ENCODE data around the gene YDJC. TPM values are rescaled to one million over a fixed set of nuclear protein-coding genes. Genes with fewer than 3 reads are reported as not detected.
"Not testable (repeated sequence)": the region's sequence is repeated elsewhere in the genome, so short reads cannot be mapped to it uniquely, and the experiment has no call there.

Gene YDJC
- total RNA-seq, 1 donor from 2014 or later = 20.5 TPM

GRCh38 chr22:21631025-21631424 lies 1.2 kb upstream of the YDJC start:
- no peak for ATAC-seq

DNA sequence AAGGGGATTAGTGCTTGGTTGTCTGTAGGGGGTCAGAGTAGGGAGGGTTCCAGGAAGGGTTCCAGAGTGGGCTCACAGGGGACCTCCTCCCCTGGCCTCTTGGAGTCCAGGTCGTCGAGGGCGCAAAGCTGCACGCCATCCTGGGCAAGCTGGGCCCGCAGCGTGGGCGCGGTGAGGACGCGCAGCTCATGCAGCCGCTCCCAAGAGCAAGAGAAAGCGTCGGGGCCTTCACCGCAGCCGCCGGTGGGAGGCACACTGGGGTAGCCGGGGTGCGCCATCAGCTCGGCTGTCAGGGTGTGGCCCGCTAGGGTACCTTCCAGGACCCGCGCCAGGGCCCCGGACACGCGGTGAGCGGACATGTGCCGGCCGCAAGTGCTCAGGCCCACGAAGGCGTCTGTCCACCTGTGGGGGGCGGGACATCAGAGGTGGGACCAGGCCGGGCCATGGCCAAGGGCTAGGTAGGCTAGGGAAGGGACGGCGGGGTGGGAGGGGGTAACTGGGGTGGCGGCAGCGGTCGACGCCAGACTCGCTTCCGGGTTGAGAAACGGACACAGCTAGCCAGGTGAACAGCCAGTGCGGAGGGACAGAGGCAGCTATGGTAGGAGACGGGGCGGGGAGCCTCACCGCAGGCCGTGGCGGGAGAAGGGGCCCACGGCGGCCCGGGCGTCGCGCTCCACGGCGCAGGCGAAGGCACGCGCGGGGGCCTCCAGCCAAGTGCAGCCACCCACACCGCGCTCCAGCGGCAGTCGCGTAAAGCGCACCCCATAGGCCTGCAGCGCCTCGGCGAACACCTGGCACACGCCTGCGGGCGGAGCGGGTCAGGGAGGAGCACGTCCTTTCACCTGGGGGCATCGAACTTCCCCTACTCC lies 1.2 kb downstream of the YDJC start:
- peak; percentile 43 for ATAC-seq

- ATAC-seq = no peak
These were observed 2.9 kb downstream of the YDJC start for GRCh38 chr22:21626735-21627469.

- ATAC-seq = no peak
These were observed 3.6 kb downstream of the YDJC start for GRCh38 chr22:21626073-21626734.

DNA sequence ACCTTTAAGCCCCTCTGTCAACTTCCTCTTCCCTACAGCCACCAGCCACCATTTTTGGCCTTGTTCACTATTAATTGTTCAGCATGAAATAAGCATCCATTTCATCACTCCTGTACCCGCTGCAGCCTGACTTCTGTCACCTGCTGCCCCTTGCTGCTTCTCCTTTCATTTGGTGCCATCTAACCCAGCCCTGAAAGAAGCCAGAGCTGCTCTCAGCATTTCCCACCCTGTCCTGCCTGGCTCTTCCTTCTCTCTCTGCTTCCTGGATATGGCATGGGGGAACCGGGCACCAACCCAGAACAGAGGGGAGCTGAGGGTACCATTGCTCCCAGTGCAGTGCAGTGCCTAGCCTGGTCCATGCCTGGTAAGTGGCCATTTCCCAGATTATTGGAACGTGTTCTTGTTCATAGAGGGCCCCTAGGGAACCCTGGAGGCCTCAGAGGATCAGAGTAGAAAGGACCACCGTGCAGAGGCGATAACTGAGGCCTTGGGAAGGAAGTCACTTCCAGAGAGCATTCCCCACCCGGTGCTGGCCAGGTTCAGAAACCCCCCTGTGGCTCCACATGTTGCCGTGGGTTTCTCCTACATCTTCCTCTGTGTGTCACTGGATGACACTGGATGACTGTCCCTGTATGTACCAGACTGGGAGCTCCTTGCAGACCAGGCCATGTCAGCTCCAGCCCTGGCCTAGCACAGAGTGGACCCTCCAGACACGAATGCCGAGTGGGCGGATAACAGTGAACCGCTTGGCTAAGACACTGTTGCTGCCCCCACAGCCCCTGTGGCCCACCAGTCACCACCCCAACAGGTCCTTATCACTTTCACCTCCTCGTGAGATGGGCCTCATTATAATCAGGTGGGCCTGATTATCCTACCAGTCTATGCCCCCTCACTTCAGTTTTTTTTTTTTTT lies 4.7 kb downstream of the YDJC start:
- ATAC-seq = no peak

DNA sequence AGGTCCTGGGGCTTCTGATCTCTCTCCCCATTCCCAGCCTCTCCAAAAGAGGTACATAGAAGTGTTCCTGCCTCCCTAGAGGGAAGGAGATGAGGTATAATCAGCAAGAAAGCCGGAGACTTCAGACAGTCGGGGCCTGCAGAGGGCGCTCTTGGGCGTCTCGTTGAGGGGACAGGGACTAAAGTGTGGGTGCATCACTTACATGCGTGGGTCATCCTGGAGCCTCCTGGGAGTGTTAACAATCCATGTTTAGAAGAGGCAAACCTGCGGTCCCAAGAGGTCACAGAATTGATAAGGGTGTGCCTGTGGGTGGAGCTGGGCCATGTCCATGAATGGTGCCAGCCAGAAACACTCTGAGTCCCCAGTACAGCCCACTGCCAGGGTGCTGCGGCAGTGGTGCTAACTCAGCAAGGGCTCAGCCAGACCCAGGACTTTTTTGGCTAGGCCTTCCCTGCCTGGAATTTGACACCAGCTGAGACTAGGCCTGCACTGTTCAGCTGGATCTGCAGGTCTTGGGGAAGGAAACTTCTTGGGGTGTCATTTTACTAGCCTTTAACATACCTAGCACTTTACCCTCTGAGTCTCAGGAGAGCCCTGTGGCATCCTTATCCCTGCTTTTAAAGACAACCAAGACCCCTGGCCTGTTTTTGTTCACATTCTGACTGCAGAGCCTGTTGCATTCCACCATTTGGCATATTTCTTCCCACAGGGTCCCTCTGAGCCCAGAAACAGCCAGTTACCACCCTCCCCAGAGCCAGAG lies 5.5 kb downstream of the YDJC start:
- no peak for ATAC-seq

- ATAC-seq = no peak
These were observed 6.2 kb downstream of the YDJC start for GRCh38 chr22:21623648-21623970.

- no peak for ATAC-seq
These were observed 6.7 kb downstream of the YDJC start for GRCh38 chr22:21622919-21623647.

DNA sequence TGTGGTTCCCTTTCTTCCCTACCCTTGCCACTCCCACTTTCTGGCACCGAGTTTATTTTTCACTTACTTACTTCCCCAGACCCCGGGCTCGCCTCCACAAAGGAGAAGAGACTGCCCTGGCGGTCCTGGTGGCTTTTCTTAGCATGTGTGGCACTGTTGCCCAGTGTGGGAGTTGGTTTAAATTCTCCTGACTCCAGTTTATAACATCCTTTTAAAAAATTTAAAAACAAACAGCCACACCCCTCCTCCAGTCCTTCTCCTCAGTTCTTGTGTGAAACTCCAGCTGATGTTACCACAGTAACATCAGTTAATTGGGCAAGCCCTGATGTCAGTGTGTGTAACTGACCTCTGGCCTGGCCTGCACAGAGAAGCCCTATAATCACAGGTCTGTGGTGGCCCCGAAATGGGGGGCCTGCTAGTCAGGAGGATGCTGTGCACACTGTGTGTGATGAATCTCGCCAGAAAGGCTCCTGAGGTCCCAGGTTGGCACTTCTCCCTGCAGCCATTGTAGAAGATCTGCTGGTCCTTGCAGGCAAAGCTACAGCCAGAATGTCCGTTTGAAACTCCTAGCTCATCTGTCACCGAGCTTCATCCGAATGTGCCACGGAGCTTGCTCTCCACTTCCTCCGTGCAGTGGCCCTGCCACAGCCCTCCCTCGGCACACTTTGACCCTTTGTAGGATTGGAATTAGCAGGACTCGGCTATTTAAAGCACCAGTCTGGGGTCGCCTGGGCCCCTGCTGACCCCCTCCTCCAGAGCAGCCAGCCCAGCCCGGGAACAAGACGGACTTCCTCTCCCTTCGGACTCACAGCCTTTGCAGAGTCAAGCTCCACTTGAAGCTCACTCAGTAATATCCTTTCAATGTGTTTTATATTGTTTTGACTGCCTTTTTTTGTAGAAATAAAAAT lies 7.6 kb downstream of the YDJC start:
- ATAC-seq = no peak

- no peak for ATAC-seq
These were observed 8.8 kb downstream of the YDJC start for GRCh38 chr22:21621025-21621424.

DNA sequence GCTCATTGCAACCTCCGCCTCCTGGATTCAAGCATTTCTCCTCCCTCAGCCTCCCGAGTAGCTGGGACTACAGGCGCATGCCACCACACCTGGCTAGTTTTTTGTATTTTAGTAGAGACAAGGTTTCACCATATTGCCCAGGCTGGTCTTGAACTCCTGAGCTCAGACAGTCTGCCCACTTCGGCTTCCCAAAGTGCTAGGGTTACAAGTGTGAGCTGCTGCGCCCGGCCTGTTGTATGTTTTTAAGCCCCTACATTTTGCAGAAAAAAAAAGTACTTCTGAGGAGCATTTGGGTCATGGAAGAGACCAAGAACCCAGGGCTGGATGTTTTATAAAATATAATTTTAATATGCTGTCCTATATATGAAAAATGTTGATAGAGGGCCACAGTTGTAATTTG lies 12.5 kb downstream of the YDJC start:
- ATAC-seq = not testable (repeated sequence)

DNA sequence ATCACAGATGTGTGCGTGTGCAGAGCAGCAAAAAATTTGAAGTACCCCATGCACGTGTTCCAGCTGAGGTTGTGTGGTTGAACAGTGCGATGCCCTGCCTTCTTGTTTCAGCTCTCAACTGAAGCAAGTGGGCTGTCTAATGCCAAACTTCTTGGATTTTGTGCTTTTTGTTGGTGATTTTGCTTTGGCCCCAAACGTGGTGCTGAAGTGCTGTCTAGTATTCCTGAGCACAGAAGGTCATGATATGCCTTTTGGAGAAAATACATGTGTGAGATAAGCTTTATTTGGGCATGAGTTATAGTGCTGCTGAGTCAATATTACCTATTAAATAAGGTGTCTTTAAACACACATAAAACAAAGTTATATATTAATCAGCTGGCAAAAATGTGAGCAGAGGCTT lies 14.1 kb downstream of the YDJC start:
- ATAC-seq = no peak

DNA sequence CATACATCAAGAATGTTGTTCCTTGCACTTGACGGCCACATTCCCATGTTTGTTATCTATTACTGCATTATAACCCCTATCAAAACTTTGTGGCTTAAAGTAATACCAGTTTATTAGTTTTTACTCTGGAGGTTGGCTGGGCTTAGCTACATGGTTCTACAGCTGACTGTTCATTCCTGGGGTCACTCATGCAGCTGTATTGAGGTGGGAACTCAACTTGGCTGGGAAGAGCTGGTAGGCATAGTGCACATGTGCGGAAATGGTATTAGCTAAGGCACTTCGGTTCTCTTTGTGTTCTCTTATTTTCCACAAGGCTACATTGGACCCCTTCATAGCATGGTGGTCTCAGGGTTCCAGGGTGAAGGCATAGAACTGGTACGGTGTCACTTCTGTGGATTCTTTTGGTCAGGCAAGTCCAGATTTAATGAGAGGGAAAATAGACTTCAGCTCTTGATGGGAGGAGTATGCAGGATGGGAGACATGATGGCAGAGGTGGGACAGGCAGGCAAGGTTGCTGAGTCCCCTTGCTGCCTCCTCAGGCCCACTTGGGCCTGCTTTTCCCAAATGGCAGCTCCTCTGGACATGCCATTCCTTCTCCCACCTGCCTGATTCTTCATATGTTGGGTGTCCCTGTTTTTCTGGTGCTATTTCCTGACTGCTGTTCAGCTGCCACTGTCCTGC lies 16.1 kb downstream of the YDJC start:
- ATAC-seq = no peak

GRCh38 chr22:21612858-21613257 lies 17.0 kb downstream of the YDJC start:
- peak; percentile 97 for ATAC-seq

DNA sequence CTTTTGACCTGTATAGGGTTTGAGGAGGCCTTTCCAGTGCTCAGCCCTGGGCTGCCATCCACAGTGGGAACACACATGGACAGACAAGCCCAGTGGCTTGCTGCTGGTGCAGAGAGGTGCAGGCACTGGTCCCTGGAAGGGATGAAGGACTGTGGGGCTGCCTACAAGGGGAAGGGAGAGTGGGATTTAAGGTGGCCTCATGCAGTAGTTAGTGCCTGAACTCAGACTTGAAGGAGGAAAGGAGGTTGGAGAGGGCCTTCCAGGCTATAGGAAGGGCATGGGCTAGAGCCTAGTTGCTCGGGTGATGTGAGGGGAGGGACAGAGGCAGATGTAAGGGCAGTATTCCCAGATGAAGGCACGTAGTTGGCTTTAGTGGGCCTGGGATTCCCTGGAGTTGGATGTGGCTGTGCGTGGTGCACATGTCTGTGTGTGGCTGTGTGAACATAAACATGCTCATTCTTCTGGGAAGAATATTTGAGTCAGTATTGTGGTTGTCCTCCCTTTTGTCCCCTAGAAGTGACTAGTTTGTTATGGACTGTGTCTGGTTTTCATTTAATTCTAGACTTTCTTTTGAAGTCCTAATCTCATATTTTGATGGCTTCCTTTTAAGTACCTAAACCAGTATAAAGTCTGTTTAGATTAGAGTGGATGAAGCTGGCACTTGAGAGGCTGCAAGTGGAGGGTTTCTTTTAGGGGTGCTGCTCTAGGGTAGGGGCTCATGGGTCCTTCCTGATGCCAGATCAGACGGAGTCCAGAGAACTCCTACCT lies 18.4 kb downstream of the YDJC start:
- peak; percentile 3 for ATAC-seq

- ATAC-seq = not testable (repeated sequence)
These were observed 20.2 kb downstream of the YDJC start for GRCh38 chr22:21609556-21610157.

DNA sequence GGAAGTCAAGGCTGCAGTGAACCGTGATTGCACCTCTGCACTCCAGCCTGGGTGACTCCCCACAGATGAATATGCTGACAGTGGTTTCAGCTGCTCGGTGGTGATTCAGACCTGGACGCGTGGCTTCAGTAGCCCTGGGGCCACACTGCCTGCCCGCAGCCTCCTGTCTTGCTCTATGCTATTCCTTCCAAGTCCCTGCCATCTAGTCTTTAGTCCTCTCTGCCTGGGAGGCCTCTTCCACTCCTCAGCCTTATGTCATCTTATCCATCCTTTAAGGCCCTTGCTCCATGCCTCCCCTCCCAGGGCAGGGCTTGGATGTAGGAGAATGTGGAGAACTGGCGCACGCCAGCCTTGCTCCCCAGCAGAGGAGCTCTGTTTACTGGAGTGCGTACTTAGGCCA lies 23.0 kb downstream of the YDJC start:
- peak; percentile 76 for ATAC-seq
